Dermis blood vessel endothelial cell (primary cell): Measurements from ENCODE around the gene AP1B1. TPM values are rescaled to one million over a fixed set of nuclear protein-coding genes. Genes with fewer than 3 reads are reported as not detected.
A peak's percentile ranks its signal among the peaks of the same experiment; 100 is the strongest.
"Not testable (repeated sequence)": the region's sequence is repeated elsewhere in the genome, so short reads cannot be mapped to it uniquely, and the experiment has no call there.

Experiments
- DNase-seq: peaks from one replicate; pipeline ENCODE4 v3.0.0; 2010
- total RNA-seq: library from RNA; depleted of rRNA; stranded (reverse); fragments of >200 nt; gene quantifications from 2 replicates; pipeline ENCODE4 v1.2.3, GENCODE V29; 2014

The AP1B1 gene
- 191 and 282 TPM in 2 replicates for total RNA-seq

DNA sequence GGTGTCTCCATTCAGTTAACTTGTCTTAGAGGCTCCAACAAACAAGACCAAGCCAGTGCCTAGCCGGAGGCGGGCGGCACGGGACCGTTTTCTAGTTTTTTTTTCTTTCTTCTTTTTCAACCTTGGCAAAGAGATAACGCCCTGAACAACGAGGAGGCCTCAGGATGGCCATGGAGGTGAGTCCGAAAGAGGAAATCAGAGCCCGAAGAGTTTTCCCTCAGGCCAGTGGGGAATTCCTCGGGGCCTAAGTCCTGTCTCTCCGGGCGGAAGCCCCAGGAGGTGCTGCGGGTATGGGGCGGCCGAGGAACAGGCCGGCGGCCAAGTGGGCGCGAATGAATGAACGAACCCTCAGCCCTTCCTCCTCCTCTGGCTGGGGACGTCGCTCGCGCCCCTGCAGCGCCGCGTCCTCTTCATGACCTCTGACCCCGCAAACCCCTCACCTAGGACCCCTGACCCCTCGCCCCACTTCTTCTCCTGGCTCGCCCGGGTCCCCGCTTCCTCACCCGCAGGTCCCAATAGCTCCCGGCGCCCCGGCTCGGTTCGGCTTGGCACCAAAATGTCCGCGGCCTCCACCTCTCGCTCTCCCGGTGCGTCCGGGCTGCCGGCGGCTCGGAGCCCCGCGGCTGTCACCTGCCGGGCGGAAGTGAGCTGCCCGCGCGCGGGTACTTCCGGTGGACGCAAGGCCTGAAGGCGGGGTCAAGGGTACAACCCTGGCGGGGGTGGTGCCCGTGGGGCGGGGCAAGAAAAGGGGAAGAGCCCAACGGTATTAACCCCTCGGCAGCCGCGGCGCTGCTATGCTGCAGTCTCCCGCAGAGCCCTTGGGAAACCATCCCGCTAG is at the start of gene AP1B1:
AP1B1 (minus strand) TSS at position 650 of the 838 bp plus-strand sequence. CDS start 21,327 bp downstream, outside the sequence.
- peak; percentile 88 for DNase-seq

DNA sequence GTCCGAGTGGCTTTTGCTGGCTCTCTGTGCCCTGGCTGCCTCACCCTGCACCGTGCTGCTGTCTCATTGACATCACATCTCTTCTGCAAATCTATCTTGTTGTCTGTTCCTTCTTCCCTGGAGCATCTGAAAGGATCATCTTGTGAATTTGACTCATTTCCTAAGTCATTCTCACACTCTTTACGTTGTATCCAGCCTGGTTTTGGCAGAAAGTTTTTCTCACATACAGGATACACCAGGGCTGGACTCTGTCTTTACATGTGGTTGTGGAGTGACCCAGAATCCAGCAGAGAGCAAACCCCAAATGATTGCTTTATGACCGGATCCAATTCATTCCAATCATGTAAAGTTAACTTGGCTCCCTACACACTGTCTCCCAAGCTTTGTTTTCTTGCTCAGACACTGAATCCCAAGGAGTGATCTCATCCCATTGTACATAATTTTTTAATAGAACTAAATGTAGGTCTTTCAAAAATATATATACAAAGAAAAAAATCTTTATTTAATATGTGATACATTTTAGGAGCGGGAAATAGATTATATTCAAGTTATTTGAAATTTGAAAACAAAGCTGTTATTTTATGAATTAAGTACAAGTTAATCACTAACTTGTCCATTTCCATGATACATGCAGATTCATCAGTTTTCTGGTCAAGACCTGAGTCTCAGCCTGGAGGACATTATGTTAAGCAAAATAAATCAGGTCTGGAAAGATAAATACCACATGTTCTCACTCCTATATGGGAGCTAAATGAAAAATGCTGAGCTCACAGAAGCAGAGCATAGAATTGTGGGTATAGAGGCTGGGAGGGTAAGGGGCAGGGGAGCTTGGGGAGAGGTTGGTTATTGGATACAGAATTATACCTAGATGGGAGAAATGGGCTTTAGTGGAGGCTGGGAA is 47.1 kb upstream of the AP1B1 start:
- DNase-seq: no peak

DNA sequence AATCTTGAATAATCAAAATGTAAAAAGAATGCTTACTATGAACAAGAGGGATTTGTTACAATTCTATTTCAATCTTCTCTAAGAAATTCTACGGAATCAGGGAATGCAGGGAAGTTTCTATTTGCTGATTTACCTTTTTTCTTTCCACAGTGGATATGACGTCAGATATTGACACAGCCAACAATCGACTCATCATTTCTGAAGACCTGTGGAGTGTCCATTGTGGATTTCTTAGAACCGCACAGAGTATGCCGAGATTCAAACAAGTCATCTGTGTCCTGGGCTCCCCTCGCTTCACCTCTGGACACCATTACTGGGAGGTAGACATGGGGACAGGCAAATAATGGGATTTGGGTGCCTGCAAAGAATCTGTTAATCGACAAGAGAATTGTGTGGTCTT is 45.9 kb upstream of the AP1B1 start:
- DNase-seq: no peak

DNA sequence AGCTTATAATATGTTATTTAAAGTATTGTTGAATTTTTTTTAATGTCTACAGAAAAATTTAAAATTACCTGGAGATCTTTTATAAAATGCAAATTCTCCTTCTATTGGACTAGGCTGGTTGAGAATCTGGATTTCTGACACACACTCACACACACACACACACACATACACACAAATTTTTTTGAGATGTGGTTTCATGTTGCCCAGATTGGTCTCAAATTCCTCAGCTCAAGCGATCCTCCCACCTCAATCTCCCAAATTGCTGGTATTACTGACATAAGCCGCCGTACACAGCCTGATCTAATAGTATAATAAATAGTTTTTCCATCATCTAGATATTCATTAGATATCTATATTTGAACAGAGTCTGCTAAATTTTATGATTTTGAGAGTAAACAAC is 45.5 kb upstream of the AP1B1 start:
- no peak for DNase-seq

DNA sequence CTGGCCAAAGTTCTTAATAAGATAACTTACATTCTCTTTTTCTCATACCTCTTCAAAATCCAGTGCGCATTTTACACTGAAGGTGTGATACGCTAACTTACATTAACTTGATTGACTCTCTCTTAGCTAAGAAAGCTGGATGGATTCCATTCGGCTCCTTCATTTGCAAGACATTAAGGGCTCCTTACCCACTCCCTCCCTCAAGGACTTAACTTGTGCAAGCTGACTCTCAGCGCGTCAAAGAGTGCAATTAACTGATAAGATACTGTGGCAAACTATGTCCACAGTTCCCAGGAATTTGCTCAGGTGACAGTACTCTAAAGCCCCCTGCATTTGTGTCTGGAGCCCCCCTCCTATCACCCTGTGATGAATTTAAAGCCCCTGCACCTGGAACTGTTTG is 43.6 kb upstream of the AP1B1 start:
- DNase-seq: no peak

DNA sequence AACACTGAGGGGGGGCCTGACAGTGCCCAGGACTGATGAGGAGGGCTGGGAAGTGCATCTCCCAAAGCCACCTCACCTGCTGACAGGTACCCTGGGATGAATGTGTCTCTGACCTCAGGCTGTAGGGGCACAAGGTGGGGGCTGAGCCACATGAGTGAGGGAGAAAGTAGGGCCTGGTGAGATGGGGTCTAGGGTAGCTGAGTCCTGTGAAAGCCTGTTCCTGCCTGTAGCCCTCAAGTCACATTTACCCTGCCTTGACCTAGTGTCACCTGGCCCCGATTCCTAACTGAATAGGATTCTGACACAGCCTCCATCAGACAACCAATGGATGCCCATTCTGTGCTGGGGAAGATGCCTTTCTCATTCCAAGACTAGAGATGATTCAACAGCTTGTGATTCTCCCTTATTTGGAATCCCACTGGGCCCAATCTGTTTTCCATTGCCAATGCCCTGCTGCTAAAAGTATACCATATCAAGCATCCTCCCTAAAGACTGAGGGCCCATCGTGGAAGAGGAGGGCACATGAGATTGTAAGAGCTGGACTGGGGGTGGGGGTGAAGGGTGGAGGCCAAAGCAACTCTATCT is 38.9 kb upstream of the AP1B1 start:
- DNase-seq: no peak

DNA sequence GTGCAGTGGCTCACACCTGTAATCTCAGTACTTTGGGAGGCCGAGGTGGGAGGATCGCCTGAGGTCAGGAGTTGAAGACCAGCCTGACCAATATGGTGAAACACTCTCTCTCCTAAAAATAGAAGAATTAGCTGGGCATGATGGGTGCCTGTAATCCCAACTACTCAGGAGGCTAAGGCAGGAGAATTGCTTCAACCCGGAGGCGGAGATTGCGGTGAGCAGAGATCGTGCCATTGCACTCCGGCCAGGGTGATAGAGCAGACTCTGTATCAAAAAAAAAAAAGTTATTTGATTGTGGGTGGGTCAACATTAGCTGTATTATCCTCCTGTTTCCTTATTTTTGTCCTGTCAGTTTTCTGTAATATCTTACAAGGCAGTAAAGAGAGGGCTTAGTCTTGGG is 38.1 kb upstream of the AP1B1 start:
- no peak for DNase-seq

DNA sequence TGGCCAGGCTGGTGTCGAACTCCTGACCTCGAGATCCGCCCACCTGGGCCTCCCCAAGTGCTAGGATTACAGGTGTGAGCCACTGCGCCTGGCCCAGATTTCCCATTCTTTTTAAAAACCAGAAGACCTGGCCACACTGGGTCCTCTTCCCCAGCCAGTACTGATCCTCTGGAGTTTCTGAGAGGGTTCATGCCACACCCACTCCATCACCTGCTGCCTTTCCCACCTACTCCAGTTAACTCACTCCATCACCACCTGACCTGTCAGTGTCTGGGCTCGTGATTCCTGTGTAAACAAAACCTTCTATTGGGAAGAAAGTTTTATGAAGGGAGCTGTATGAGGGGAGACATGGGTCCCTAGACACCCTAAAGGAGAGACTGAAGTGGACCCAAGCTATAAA is 30.3 kb upstream of the AP1B1 start:
- DNase-seq: not testable (repeated sequence)

DNA sequence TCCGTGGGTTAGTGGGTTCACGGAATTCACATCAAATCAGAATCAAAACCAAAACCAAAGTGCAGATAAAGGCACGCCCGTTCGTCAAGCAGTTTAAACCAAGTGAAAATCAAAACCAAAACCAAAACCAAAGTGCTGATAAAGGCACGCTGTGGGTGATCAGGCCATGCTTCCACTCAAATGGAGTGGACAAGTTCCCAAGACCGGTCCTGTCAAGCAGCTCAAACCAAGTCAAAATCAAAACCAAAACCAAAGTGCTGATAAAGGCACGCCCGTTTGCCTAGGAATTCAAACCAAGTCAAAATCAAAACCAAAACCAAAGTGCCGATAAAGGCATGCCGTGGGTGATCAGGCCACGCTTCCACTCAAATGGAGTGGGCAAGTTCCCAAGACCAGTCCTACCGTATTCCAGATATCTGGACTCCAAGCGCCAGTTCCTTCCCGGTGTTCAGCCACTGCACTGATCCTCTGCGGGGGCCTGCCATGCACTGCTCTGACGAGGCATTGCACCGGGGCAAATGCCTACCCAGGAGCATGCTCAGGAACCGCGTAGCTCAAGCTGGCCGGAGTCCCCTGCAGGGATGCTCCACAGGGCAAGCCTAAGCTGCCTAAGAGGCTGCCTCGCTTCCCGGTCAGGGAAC is 26.7 kb upstream of the AP1B1 start:
- DNase-seq: not testable (repeated sequence)

DNA sequence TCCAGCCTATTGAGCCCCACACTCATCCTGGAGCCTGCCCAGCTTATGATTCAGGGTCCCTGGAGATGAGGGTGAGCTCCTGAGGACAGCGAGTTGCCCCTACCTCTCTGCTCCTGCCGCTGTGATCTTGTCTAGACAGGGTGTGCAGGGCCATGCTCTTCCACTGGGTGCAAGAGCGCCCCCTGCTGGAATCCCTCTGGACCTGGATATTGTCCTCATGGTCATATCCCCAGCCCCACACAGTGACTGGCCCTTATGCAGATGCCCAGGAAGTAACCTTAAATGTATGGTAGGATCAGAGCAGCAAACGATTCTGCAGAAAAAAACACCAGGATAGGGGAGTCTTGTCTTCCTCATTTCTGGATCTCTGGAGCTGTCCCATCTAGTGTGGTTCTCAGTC is 24.4 kb upstream of the AP1B1 start:
- peak; percentile 21 for DNase-seq

DNA sequence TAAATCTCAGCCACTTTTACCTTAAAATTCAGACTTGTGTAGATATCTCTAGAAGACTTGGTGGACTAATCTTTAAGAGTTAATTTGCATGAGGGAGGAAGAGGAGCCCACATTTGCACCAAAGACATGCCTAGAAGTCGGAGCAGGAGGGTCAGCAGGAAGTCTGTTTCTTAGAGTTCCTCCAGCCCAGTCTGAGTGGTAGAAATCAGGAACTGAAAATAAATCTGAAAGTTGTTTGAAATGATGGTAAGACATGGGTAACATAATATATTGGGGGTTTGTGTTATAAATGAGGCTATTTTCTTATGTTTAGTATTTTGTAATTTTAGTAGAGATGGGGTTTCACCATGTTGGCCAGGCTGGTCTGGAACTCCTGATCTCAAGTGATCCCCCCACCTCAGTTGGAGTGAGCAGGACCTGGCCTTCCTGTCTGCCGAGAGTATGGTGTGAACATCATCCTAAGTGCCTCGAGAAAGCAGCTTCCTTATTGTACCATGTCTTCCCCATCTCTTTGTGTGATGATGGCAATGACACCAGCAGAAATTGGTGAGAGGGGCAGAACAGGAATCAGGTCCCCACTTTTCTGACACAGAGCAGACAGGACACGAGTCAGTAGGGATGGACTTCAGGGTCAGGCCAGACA is 23.3 kb upstream of the AP1B1 start:
- DNase-seq: not testable (repeated sequence)

DNA sequence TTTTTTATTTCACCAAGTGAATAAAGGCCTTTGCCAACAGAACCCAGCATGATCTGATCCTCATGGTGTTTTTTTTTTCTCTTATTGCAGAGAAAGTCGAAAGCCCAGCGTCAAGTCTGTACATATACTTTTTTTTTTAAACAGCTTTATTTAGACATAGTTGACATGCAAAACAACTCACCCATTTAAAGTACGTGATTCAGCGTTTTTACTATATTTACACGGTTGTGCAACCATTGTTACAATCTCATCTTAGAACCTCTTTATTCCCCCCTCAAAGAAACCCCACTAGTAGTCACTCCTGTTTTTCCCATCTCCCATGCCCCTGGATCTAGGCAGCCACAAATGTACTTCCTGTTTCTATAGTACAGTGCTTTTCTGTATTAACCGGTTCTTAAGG is 20.6 kb upstream of the AP1B1 start:
- DNase-seq: no peak

DNA sequence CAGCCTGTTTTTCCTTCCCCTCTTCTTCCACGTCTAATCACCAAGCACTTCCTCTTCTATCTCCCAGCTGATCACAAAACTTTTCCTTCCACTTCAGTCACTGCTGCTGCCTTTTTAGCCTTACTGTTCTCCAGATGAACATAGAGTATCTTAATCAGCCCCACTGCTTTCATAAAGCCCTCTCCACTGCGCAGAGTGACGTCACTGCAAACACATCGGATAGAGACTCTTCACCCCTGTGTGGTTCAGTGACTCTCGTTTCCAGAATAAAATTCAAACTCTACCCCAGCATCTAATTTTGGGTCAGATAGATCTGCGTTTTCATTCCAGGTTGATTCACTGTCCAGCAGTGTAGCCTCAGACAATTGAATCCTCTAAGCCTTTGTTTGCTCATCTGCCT is 13.2 kb upstream of the AP1B1 start:
- not testable (repeated sequence) for DNase-seq

DNA sequence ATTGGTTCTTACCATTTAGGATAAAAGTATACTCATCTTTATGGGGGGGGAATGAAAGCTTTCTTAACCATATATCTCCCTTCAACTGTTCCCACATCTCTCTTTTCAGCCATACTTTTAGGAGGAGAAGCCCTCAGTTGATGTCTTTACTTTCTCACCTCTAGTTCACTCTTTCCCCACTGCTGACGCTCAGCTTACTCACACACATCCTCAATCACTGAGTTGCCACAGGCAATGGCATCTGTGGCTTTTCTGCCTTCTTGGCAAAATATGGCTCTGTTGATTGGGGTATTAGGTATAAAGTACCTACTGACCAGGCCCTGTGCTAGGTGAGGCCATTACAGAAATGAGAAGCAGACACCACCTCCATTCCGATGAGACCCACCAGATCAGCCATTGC is 12.2 kb upstream of the AP1B1 start:
- no peak for DNase-seq

DNA sequence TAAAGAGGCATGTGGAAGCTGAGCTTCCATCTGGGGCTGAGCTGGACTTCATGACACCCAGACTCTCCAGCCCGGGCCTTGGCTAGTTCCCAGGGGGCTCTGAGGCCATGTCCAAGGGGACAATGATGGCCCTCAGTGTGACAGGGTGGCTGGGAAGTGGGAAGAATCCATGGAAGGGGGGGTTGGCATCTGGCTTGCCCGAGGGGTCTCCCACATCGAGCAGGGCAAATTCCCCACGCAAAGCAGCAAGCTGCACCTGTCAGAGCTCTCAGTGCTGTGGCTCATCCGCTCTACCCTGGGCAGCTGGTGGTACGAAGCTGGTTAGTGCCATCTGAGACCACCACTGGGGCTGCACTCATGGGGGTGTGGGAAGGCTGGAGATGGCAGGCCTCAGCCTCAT is 9.4 kb upstream of the AP1B1 start:
- DNase-seq: no peak

DNA sequence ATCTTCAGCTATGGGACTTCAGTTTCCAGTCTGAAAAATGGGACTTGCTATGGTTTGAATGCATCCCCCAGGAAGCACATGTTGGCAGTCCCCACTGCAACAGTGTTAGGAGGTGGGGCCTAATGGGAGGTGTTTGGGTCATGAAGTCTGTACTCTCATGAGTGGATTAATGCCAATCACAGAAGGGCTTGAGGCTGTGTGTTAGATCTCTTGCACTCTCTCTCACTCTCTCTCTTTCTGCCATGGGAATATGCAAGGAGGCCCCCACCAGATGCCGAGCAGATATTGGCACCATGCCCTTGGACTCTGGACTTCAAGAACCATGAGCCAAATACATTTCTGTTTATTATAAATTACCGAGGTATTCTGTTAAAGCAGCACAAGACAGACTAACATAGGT is 7.8 kb upstream of the AP1B1 start:
- DNase-seq: no peak

DNA sequence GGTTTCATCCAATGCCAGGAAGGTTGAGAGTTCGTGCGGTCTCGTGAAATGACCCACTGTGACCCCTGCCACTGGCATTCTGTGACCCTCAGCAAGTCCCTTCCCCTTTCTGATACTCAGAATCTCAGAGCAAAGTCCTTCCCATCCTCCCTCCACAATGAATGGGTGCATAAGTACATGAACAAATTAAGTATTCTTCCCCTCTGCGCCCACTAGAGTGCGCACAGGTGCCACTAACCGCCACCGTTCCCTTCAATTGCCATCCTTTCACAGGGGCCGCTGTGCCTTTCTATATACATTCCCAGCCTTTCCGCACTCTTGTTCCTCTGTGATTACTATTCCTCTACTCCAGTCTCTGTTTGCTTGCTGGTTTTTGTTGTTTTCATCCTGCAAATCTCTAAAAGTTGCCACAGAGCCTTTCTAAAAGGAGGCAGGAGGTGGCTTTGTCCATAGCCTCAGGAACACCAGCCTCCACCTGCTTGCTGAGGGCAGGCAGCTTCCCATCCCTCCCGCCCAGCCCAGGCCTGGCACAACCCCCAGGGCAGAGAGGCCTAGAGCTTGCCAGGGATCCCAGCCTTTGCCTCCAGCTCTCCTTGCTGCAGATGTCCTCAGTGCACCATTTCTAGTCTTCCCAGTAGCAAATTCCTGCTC is 6.7 kb upstream of the AP1B1 start:
- peak; percentile 87 for DNase-seq

DNA sequence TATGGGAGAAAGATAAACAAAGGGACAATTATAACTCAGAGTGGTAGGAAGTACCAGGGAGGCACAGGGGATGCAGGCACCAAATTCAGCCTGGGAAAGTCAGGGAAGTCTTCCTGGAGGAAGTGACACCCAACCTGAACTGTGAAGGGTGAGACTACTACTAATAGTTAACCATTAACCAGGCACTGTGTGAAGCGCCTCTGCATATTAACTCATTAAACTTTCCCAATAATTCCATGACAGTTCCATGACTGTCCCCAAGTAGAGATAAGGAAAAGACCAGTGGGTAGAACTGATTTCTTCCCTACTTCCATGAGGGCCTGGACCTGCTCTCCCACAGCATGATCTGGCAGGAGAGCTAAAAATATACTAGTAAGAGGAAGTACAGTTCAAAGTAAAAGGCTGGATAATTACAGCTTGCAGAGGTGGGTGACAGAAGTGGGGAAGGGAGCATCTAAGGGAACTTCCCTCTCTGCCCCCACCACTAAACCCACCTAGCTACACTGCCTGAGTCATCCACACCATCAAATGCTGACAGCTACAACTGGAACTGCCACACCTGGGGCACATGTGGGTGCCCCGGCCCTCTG is 4.7 kb upstream of the AP1B1 start:
- no peak for DNase-seq

DNA sequence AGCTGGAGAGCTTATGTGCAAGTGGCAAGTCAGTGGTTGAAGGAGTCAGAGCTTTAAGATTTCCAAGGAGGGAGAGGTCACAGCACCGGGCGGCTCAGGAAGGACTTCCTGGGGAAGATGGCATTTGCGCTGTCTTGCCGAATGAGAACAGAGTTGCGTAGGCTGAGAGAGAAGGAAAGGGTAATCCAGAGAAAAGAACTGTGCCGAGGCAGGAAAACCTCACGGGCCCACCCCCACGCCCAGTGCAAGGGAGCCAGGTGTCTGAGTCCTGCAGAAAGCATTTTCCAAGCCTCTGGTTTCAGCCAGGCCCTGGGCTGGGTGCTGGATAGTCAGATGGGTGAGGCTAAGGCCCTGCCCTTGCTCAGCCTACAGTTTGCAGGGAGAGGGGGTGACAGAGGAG is 3.2 kb upstream of the AP1B1 start:
- DNase-seq: no peak

DNA sequence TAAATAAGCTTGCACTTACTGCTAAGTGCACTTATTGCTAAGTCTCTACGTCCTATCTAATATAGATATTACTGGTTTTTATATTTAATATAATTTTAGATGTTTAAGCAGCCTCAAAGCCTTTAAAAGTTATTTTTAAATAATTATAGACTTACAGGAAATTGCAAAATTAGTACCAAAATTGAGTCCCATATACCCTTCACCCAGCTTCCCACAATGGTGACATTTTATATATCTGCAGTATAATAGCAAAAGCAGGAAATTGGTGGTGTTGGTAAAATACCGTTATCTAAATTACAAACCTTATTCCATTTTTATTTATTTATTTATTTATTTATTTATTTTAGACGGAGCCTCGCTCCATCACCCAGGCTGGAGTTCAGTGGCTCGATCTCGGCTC is 1.9 kb upstream of the AP1B1 start:
- no peak for DNase-seq

DNA sequence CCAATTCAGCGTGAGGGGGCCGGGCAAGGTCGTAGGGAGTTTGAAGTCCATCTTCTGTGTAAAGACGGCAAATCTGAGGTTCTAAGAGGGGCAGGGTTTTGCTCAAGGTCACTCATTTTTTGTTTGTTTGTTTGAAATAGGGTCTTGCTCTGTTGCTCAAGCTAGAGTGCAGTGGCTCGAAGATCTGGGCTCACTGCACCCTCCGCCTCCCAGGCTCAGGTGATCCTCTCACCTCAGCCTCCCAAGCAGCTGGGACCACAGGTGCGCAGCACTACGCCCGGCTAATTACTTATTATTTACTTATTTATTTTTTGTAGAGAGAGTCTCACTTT is 355 bp upstream of the AP1B1 start:
- DNase-seq: no peak

DNA sequence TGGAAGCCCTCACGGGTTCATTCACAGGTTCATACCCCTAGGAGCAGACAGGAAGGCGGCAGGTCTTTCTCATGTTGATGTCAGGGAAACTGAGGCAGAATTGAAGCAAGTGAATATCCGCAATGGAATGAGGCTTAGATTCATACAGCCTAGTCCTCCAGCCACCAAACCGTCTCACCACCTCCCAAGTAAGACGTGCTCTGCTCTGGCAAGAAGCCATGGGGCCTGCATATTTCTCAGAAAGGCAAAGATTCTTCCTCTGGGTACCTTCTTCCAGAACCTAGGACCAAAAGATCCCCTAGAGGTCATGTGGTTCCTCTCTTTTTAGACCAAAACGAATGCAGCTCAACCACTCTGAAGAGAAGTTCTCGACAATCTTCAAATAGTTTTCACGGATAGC is 1.7 kb downstream of the AP1B1 start:
- no peak for DNase-seq
